Trophoblast cell (in vitro differentiated cells and primary cell): Measurements from ENCODE around the gene HSPB6.
A peak's percentile ranks its signal among the peaks of the same experiment; 100 is the strongest.

Experiments
- DNase-seq, 2 donors: peaks; one replicate each; pipeline ENCODE4 v3.0.0-alpha.2; 2016
- H2AFZ ChIP-seq: 2 replicates; pipeline ENCODE4 v1.6.1; 2013; ENCODE audit warnings: low read length, moderate library complexity, mild to moderate bottlenecking; ENCODE audit not compliant: insufficient read depth, poor library complexity
- H2AK5ac ChIP-seq: 2 replicates; pipeline ENCODE4 v1.6.1; 2013; ENCODE audit warnings: mild to moderate bottlenecking, low read length
- H2BK120ac ChIP-seq: 2 replicates; pipeline ENCODE4 v1.6.1; 2013; ENCODE audit warnings: low read length, mild to moderate bottlenecking, moderate library complexity; ENCODE audit not compliant: insufficient read depth, poor library complexity
- H2BK12ac ChIP-seq: 2 replicates; pipeline ENCODE4 v1.6.1; 2013; ENCODE audit warnings: mild to moderate bottlenecking, low read length, moderate library complexity
- H2BK5ac ChIP-seq: 2 replicates; pipeline ENCODE4 v1.6.1; 2013; ENCODE audit warnings: low read length, low read depth, moderate library complexity, mild to moderate bottlenecking; ENCODE audit not compliant: poor library complexity
- H3K14ac ChIP-seq: 2 replicates; pipeline ENCODE4 v1.6.1; 2013; ENCODE audit warnings: mild to moderate bottlenecking, low read length
- H3K18ac ChIP-seq: 2 replicates; pipeline ENCODE4 v1.6.1; 2013; ENCODE audit warnings: mild to moderate bottlenecking, low read length
- H3K23ac ChIP-seq: 2 replicates; pipeline ENCODE4 v1.6.1; 2013; ENCODE audit warnings: low read length
- H3K27ac ChIP-seq: 2 replicates; pipeline ENCODE4 v1.5.1; 2013; ENCODE audit warnings: low read depth, mild to moderate bottlenecking, inconsistent platforms, low read length, moderate library complexity
- H3K27me3 ChIP-seq: 2 replicates; pipeline ENCODE4 v1.6.1; 2013; ENCODE audit warnings: inconsistent platforms, mild to moderate bottlenecking, low read length, moderate library complexity; ENCODE audit not compliant: insufficient read depth
- H3K36me3 ChIP-seq, 2 experiments: 1 replicate in 1 of 2; 2 replicates in 1 of 2; pipeline ENCODE4 v1.6.1; 2013; ENCODE audit warnings: low read length in 2 of 2, mild to moderate bottlenecking in 2 of 2, moderate library complexity in 1 of 2; ENCODE audit not compliant: insufficient read depth in 2 of 2, control insufficient read depth in 1 of 2
- H3K4ac ChIP-seq: 2 replicates; pipeline ENCODE4 v1.6.1; 2013; ENCODE audit warnings: low read depth, mild to moderate bottlenecking, low read length, moderate library complexity
- H3K4me1 ChIP-seq, 2 experiments: 1 replicate in 1 of 2; 2 replicates in 1 of 2; pipeline ENCODE4 v1.6.1; 2013; ENCODE audit warnings: low read length in 2 of 2, mild to moderate bottlenecking in 2 of 2, moderate library complexity in 1 of 2; ENCODE audit not compliant: insufficient read depth in 2 of 2, control insufficient read depth in 1 of 2
- H3K4me2 ChIP-seq: 2 replicates; pipeline ENCODE4 v1.6.1; 2013; ENCODE audit warnings: inconsistent platforms, mild to moderate bottlenecking, low read length, moderate library complexity
- H3K4me3 ChIP-seq: 2 replicates; pipeline ENCODE4 v1.5.1; 2013; ENCODE audit warnings: mild to moderate bottlenecking, low read depth, low read length, inconsistent platforms
- H3K79me1 ChIP-seq: one replicate; pipeline ENCODE4 v1.6.1; 2013; ENCODE audit warnings: low read length
- H3K79me2 ChIP-seq: 2 replicates; pipeline ENCODE4 v1.6.1; 2013; ENCODE audit warnings: low read length, mild to moderate bottlenecking; ENCODE audit not compliant: control insufficient read depth, insufficient read depth, poor library complexity
- H3K9ac ChIP-seq: 2 replicates; pipeline ENCODE4 v1.6.1; 2013; ENCODE audit warnings: mild to moderate bottlenecking, low read length
- H3K9me3 ChIP-seq: 2 replicates; pipeline ENCODE4 v1.6.1; 2013; ENCODE audit warnings: low read depth, mild to moderate bottlenecking, control low read depth, inconsistent platforms, low read length; ENCODE audit not compliant: insufficient read depth
- H4K12ac ChIP-seq: 2 replicates; pipeline ENCODE4 v1.6.1; 2013; ENCODE audit warnings: low read depth, mild to moderate bottlenecking, low read length, moderate library complexity
- H4K8ac ChIP-seq: 2 replicates; pipeline ENCODE4 v1.6.1; 2013; ENCODE audit warnings: low read depth, mild to moderate bottlenecking, low read length, moderate library complexity
- H4K91ac ChIP-seq: one replicate; pipeline ENCODE4 v1.6.1; 2013; ENCODE audit warnings: low read depth, mild to moderate bottlenecking, low read length, moderate library complexity
- WGBS: extraction: QIAGEN DNeasy Blood & Tissue Kit; methylation state at CpG from one replicate; pipeline ENCODE4 v1.1.7; 2013; ENCODE audit warnings: missing lambda C conversion rate; ENCODE audit not compliant: insufficient read length, insufficient coverage; ENCODE audit errors: extremely low coverage; 5-methylcytosine and 5-hydroxymethylcytosine counted together

HSPB6 gene

GRCh38 chr19:35720648-35721047, 36.2 kb downstream of the HSPB6 start:
- no CpG with 5 or more reads among the region's 17 CpGs for WGBS
- H4K91ac ChIP-seq = no peak overlapping the region

GRCh38 chr19:35720163-35720524, 36.7 kb downstream of the HSPB6 start:
- no peak overlapping the region for H4K8ac ChIP-seq
- H3K27ac ChIP-seq = no peak overlapping the region
- H3K23ac ChIP-seq = no peak overlapping the region
- H3K4me2 ChIP-seq = no peak overlapping the region
- peaks cover 10% of the 10 kb centered on the region for H3K79me2 ChIP-seq
- no peak for DNase-seq
- H2BK5ac ChIP-seq = no peak overlapping the region
- no peak overlapping the region for H2BK12ac ChIP-seq
- H3K4ac ChIP-seq = no peak overlapping the region
- H4K12ac ChIP-seq = no peak overlapping the region
- H3K27me3 ChIP-seq = no peaks in the 10 kb centered on the region
- no peak overlapping the region for H3K14ac ChIP-seq
- H3K4me3 ChIP-seq = no peak overlapping the region
- no peak overlapping the region for H3K18ac ChIP-seq
- no peak overlapping the region for H2AFZ ChIP-seq
- peaks cover 10 to 15% of the 10 kb centered on the region in 2 experiments for H3K4me1 ChIP-seq
- no peaks in the 10 kb centered on the region for H3K9me3 ChIP-seq
- no peak overlapping the region for H2BK120ac ChIP-seq
- peaks cover 6% of the 10 kb centered on the region for H3K79me1 ChIP-seq
- H3K9ac ChIP-seq = no peak overlapping the region
- H3K36me3 ChIP-seq = peaks cover 52 to 53% of the 10 kb centered on the region in 2 experiments
- no peak overlapping the region for H2AK5ac ChIP-seq
- H4K91ac ChIP-seq = no peak overlapping the region
- WGBS = no CpG with 5 or more reads among the region's 9 CpGs

More at GRCh38 chr19:35720648-35721047, 36.2 kb downstream of the HSPB6 start:
- Histone ChIP-seq H2AFZ (no peak overlapping the region), H3K9ac (no peak overlapping the region), H4K8ac (no peak overlapping the region), H2BK120ac (no peak overlapping the region), H3K18ac (no peak overlapping the region), H3K14ac (no peak overlapping the region), H3K23ac (no peak overlapping the region), H3K27me3 (no peaks in the 10 kb centered on the region), H3K4ac (no peak overlapping the region), H3K4me1 (peaks cover 9 to 14% of the 10 kb centered on the region in 2 experiments), H3K27ac (no peak overlapping the region), H4K12ac (no peak overlapping the region), H2BK5ac (no peak overlapping the region), H3K4me3 (no peak overlapping the region), H2AK5ac (no peak overlapping the region), H2BK12ac (no peak overlapping the region), H3K79me1 (peaks cover 6% of the 10 kb centered on the region), H3K9me3 (no peaks in the 10 kb centered on the region), H3K36me3 (peaks cover 57 to 58% of the 10 kb centered on the region in 2 experiments), H3K79me2 (peaks cover 10% of the 10 kb centered on the region), H3K4me2 (no peak overlapping the region)
- no peak for DNase-seq

GRCh38 chr19:35719402-35720162, 37.2 kb downstream of the HSPB6 start:
- Histone ChIP-seq H3K9me3 (no peaks in the 10 kb centered on the region), H4K8ac (no peak overlapping the region), H3K4me3 (no peak overlapping the region), H4K12ac (no peak overlapping the region), H3K36me3 (peaks cover 47% of the 10 kb centered on the region in 2 experiments), H3K9ac (no peak overlapping the region), H3K4me2 (peak overlapping the region; percentile 90), H3K23ac (no peak overlapping the region), H3K27me3 (no peaks in the 10 kb centered on the region), H4K91ac (no peak overlapping the region), H3K27ac (no peak overlapping the region), H2AK5ac (no peak overlapping the region), H3K14ac (no peak overlapping the region), H2BK120ac (no peak overlapping the region), H3K79me1 (peaks cover 6% of the 10 kb centered on the region), H3K4ac (peak overlapping the region; percentile 13), H2AFZ (no peak overlapping the region), H3K4me1 (peaks cover 10 to 15% of the 10 kb centered on the region in 2 experiments), H3K18ac (no peak overlapping the region), H2BK5ac (no peak overlapping the region), H3K79me2 (peaks cover 10% of the 10 kb centered on the region), H2BK12ac (no peak overlapping the region)
- no peak for DNase-seq
- no CpG with 5 or more reads among the region's 32 CpGs for WGBS

GRCh38 chr19:35718345-35719041, 38.3 kb downstream of the HSPB6 start:
- peaks cover 10% of the 10 kb centered on the region for H3K79me2 ChIP-seq
- H3K23ac ChIP-seq = no peak overlapping the region
- H4K8ac ChIP-seq = peak overlapping the region; percentile 0
- H3K27me3 ChIP-seq = no peaks in the 10 kb centered on the region
- peak overlapping the region; percentile 18 for H3K14ac ChIP-seq
- H3K4me2 ChIP-seq = peak overlapping the region; percentile 90
- H3K36me3 ChIP-seq = peaks cover 36% of the 10 kb centered on the region in 2 experiments
- peak overlapping the region; percentile 88 for H3K4me3 ChIP-seq
- WGBS = no CpG with 5 or more reads among the region's 42 CpGs
- H3K9me3 ChIP-seq = no peaks in the 10 kb centered on the region
- H4K12ac ChIP-seq = peak overlapping the region; percentile 31
- peaks cover 10 to 15% of the 10 kb centered on the region in 2 experiments for H3K4me1 ChIP-seq
- no peak overlapping the region for H3K18ac ChIP-seq
- H3K4ac ChIP-seq = peak overlapping the region; percentile 9
- peak overlapping the region; percentile 91 for H3K9ac ChIP-seq
- H2BK5ac ChIP-seq = no peak overlapping the region
- H2BK12ac ChIP-seq = no peak overlapping the region
- peak; percentile 19 to 59 for DNase-seq
- no peak overlapping the region for H2BK120ac ChIP-seq
- no peak overlapping the region for H2AFZ ChIP-seq
- H3K79me1 ChIP-seq = peaks cover 6% of the 10 kb centered on the region
- H2AK5ac ChIP-seq = no peak overlapping the region
- H4K91ac ChIP-seq = peak overlapping the region; percentile 56
- H3K27ac ChIP-seq = peak overlapping the region; percentile 62
